ENCODE data around the gene MSN. TPM values are rescaled to one million over a fixed set of nuclear protein-coding genes. Genes with fewer than 3 reads are reported as not detected.

Gene MSN
- total and polyA plus RNA-seq, 2 of the 13 experiments (the other 11 are each of a cell fraction or from before 2014, with no cell fraction given): 0.15 TPM; not detected in 1

DNA sequence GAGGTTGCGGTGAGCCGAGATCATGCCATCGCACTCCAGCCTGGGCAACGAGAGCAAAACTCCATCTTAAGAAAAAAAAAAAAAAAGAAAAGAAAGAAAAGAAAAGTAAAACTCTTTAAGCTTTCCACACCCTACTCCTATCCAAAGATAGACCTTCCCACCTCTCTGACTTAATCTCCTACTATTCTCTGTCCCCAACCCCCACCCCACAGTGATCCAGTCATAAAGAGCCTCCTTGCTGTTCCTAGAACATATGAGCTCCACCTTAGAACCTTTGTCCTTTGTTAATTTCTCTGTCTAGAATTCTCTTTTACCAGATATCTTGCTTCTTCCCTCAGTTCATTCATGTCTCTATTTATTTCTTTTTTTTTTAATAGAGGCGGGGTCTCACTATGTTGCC is 30.1 kb upstream of the MSN start:
- H2AFZ ChIP-seq (ENCODE audit: low read length): no peak overlapping the region
- in situ Hi-C loops (cut with HindIII; ENCODE audit: extremely low pct_ligation_motif_present, low pct_unique_long_range_greater_than_20kb): no loop called here
- no peak overlapping the region for H3K4me2 ChIP-seq (ENCODE audit: low read depth, low read length)
- no peaks in the 10 kb centered on the region for H3K27me3 ChIP-seq (ENCODE audit: control insufficient read depth in 1 of 2, insufficient read depth in 2 of 2, low read length in 2 of 2)
- H3K4me3 ChIP-seq (replicated peaks in 1 of 3; ENCODE audit: insufficient read depth in 1 of 3, low read depth in 2 of 3, low read length in 3 of 3): no peak overlapping the region
- TF ChIP-seq ZNF776 (CRISPR knock-in tag; IDR thresholded peaks at IDR 0.05) (no peak), ZNF607 (CRISPR knock-in tag; IDR thresholded peaks at IDR 0.05; ENCODE audit: borderline replicate concordance) (no peak), SPEN (CRISPR knock-in tag; IDR thresholded peaks at IDR 0.05; ENCODE audit: low read depth) (no peak), SMAD9 (CRISPR knock-in tag; IDR thresholded peaks at IDR 0.05) (no peak), U2AF2 (IDR thresholded peaks at IDR 0.05; ENCODE audit: low read depth, low read length) (no peak), ZNF558 (CRISPR knock-in tag; IDR thresholded peaks at IDR 0.05; ENCODE audit: borderline replicate concordance) (no peak), ZNF557 (CRISPR knock-in tag; IDR thresholded peaks at IDR 0.05) (no peak), CHCHD3 (CRISPR knock-in tag; IDR thresholded peaks at IDR 0.05) (no peak), E2F2 (CRISPR knock-in tag; IDR thresholded peaks at IDR 0.05; ENCODE audit: borderline replicate concordance) (no peak), ZNF777 (CRISPR knock-in tag; IDR thresholded peaks at IDR 0.05) (no peak), NFYC (CRISPR knock-in tag; IDR thresholded peaks at IDR 0.05) (no peak), YEATS4 (CRISPR knock-in tag; IDR thresholded peaks at IDR 0.05; ENCODE audit: borderline replicate concordance) (no peak), HMG20A (CRISPR knock-in tag; IDR thresholded peaks at IDR 0.05; ENCODE audit: borderline replicate concordance) (no peak), ZC3H4 (CRISPR knock-in tag; IDR thresholded peaks at IDR 0.05; ENCODE audit: borderline replicate concordance) (no peak), ZNF276 (CRISPR knock-in tag; IDR thresholded peaks at IDR 0.05; ENCODE audit: low read depth) (no peak)
- TF ChIP-seq, protein P1, sequence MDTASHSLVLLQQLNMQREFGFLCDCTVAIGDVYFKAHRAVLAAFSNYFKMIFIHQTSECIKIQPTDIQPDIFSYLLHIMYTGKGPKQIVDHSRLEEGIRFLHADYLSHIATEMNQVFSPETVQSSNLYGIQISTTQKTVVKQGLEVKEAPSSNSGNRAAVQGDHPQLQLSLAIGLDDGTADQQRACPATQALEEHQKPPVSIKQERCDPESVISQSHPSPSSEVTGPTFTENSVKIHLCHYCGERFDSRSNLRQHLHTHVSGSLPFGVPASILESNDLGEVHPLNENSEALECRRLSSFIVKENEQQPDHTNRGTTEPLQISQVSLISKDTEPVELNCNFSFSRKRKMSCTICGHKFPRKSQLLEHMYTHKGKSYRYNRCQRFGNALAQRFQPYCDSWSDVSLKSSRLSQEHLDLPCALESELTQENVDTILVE (CRISPR knock-in tag; IDR thresholded peaks at IDR 0.05): no peak
- TF ChIP-seq, protein P2, sequence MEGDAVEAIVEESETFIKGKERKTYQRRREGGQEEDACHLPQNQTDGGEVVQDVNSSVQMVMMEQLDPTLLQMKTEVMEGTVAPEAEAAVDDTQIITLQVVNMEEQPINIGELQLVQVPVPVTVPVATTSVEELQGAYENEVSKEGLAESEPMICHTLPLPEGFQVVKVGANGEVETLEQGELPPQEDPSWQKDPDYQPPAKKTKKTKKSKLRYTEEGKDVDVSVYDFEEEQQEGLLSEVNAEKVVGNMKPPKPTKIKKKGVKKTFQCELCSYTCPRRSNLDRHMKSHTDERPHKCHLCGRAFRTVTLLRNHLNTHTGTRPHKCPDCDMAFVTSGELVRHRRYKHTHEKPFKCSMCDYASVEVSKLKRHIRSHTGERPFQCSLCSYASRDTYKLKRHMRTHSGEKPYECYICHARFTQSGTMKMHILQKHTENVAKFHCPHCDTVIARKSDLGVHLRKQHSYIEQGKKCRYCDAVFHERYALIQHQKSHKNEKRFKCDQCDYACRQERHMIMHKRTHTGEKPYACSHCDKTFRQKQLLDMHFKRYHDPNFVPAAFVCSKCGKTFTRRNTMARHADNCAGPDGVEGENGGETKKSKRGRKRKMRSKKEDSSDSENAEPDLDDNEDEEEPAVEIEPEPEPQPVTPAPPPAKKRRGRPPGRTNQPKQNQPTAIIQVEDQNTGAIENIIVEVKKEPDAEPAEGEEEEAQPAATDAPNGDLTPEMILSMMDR (CRISPR knock-in tag; IDR thresholded peaks at IDR 0.05): no peak
- no TSS peak for BruUV-seq (replicated peaks)
- intact Hi-C loops (cut with micrococcal nuclease; ENCODE audit: unreplicated experiment): no loop called here
- CTCF ChIA-PET (ENCODE audit: low intra/inter-chr PET ratio, low total read pairs): no interaction called here
- no peaks in the 10 kb centered on the region for H3K36me3 ChIP-seq (replicated peaks in 1 of 2; ENCODE audit: control insufficient read depth in 1 of 2, insufficient read depth in 2 of 2, low read length in 2 of 2)
- no peak for ATAC-seq
- no peaks in the 10 kb centered on the region for H3K79me2 ChIP-seq (ENCODE audit: insufficient read depth, low read length)
- H3K9ac ChIP-seq (ENCODE audit: insufficient read depth, low read depth, low read length): no peak overlapping the region
- no peaks in the 10 kb centered on the region for H3K9me3 ChIP-seq (ENCODE audit: low read length)
- H4K20me1 ChIP-seq (ENCODE audit: insufficient read depth, low read length): no peaks in the 10 kb centered on the region
- WGBS (ENCODE audit: low lambda C conversion rate): 87% methylated on average over 5 of the region's 5 CpGs
- no peak for FAIRE-seq
- H3K27ac ChIP-seq (ENCODE audit: extremely low read length, insufficient read depth, low read length): no peak overlapping the region
- POLR2A ChIA-PET: no interaction called here
- DNase-seq (ENCODE audit: low spot score): no peak
- H3K4me1 ChIP-seq (ENCODE audit: insufficient read depth, low read length): no peaks in the 10 kb centered on the region

Measured in HepG2 (cell line).